Measurements from ENCODE around the gene PSMC3.

Gene PSMC3

DNA sequence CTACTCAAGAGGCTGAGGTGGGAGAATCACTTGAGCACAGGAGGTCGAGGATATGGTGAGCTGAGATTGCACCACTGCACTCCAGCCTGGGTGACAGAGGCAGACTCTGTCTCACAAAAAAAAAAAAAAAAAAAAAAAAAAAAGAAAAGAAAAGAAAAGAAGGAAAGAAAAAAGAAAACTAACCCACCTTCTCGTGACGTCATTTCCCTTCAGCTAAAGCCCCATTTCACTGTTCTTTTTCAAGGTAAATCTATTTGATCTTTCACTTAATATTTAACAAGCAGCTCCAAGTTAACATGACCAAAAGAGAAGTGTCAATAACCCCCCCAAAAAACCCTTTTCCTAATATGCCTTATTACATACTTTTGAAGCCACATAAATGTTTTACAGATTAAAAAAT, 17.6 kb upstream of the PSMC3 start:
- no peak for FAIRE-seq

DNA sequence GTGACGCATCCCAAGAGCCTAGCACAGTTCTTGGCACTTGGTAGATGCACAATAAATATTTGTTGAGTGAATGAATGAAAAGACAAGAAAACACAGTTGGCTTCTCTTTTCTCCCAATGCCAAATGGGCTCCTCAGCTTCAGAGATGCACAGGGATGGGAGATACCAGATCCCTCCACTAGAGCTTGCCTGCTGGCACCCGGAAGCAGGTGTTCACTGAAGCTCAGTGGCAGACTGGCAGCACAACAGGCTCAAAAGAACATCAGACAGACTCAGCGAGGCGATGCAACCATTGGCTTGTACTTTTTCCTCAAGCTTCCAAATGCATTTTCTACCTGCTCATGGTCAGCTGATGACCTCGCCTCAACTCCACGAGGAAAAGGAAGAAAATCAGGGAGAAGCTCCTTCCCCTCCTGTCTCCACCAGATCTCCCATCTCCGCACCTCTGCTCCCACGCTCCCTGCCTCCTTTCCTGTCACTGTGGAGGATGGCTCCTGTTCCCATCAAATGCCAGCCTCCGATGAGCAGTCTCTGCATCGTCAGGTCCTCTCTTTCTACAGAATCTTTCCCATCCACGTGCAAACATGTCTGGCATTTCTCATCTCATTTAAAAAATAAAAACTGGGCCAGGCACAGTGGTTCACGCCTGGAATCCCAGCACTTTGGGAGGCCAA, 16.9 kb upstream of the PSMC3 start:
- no peak for FAIRE-seq
- no peak for DNase-seq (ENCODE audit: extremely low spot score, insufficient read length, low read depth)

More for the DNA sequence above, 17.6 kb upstream of the PSMC3 start:
- no peak for DNase-seq (ENCODE audit: extremely low spot score, insufficient read length, low read depth)

DNA sequence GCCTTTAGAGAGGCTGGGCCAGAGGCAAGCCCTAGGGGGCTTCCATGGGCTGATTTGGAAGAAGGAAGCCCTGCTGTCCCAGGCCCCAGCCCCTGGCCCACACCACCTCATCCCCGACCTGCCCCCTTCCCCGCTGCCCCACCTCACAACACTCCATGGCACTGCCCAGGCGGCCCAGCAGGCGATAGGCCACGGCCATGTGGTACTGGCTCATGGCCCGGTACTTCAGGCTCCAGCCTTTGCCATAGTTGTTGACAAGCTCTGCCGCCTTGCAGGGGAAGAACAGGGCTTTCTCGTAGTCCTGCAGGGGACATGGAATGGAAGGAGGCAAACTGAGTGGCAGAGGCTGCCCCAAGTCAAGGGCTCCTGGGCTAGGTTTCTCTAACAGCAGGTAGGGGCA, 16.3 kb upstream of the PSMC3 start:
- FAIRE-seq = no peak
- DNase-seq (ENCODE audit: extremely low spot score, insufficient read length, low read depth) = no peak

DNA sequence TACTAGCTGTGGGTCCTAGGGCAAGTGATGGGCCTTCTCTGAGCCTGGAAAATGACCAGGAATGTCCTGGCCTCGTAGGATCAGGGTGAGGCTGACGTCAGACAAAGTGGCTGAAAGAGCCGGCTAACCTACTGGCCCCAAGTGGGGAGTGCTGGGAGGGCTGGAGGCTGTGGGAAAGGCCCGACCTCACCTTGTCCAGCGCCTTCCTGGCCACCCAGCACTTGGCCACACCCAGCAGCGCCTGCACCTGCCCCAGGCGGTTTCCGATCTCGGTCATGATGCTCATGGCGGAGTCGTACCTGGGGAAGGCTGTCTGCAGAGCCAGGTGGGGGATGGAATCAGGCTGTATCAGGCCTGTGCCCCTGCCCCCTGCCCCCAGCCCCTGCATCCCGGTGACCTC, 15.2 kb upstream of the PSMC3 start:
- FAIRE-seq = no peak
- DNase-seq (ENCODE audit: extremely low spot score, insufficient read length, low read depth) = no peak

GRCh38 chr11:47440054-47440476, 13.8 kb upstream of the PSMC3 start:
- no peak for FAIRE-seq
- DNase-seq (ENCODE audit: extremely low spot score, insufficient read length, low read depth) = no peak

GRCh38 chr11:47438721-47439120, 12.5 kb upstream of the PSMC3 start:
- no peak for FAIRE-seq
- DNase-seq (ENCODE audit: extremely low spot score, insufficient read length, low read depth) = no peak

DNA sequence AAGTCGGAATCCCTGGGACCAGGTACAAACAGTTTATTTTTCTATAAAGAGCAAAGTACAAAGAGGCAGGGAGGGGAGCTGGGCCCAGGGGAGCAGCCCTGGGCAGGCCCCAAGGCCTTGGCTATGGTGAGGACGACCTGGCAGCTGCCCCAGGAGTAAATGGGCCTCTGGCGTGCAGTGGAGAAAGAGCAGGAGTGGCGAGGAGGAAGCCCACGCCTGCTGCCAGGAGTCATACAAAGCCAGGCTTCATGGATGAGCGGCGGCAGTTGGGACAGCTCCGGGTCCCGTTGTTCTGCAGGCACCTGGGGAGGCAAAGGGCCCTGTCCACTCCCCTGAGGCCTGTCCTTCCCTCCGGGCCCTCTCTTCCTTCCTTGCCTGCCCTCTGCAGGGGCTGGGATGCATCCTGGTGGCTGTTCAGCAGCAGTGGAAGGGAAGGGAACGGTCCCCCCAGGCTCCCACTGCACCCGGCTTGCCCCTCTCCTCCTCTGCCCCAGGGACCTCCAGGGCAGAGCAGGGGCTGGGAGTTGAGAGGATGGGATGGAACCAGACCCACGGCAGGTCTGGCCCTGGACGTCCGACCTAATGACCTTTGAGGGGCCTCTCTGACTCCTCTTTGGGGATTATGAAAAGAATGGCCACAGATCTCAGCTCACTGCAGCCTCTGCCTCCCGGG, 11.6 kb upstream of the PSMC3 start:
- DNase-seq (ENCODE audit: extremely low spot score, insufficient read length, low read depth) (no peak), FAIRE-seq (no peak)

GRCh38 chr11:47437218-47437745, 11.0 kb upstream of the PSMC3 start:
- DNase-seq (ENCODE audit: extremely low spot score, insufficient read length, low read depth) = no peak
- no peak for FAIRE-seq

DNA sequence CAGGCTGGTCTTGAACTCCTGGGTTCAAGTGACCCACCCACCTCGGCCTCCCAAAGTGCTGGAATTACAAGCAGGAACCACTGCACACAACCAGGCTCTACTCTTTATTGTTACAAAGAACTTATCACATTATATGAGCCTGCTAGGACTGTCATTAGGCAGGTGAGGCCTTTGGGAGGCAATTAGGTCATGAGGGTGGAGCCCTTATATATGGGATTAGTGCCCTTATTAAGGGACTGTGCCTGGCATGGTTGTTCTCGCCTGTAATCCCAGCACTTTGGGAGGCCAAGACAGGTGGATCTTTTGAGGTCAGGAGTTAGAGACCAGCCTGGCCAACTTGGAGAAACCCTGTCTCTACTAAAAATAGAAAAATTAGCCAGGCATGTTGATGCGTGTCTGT, 10.5 kb upstream of the PSMC3 start:
- DNase-seq (ENCODE audit: extremely low spot score, insufficient read length, low read depth) = no peak
- FAIRE-seq = no peak

GRCh38 chr11:47435687-47436086, 9.4 kb upstream of the PSMC3 start:
- no peak for DNase-seq (ENCODE audit: extremely low spot score, insufficient read length, low read depth)
- no peak for FAIRE-seq

- no peak for DNase-seq (ENCODE audit: extremely low spot score, insufficient read length, low read depth)
Observed at GRCh38 chr11:47434011-47434786, 8.0 kb upstream of the PSMC3 start.

GRCh38 chr11:47433157-47433556, 6.9 kb upstream of the PSMC3 start:
- DNase-seq (ENCODE audit: extremely low spot score, insufficient read length, low read depth) = no peak
- FAIRE-seq = no peak

More at GRCh38 chr11:47434011-47434786, 8.0 kb upstream of the PSMC3 start:
- FAIRE-seq = no peak

- FAIRE-seq (no peak), DNase-seq (ENCODE audit: extremely low spot score, insufficient read length, low read depth) (no peak)
Observed at GRCh38 chr11:47431356-47432083, 5.3 kb upstream of the PSMC3 start.

DNA sequence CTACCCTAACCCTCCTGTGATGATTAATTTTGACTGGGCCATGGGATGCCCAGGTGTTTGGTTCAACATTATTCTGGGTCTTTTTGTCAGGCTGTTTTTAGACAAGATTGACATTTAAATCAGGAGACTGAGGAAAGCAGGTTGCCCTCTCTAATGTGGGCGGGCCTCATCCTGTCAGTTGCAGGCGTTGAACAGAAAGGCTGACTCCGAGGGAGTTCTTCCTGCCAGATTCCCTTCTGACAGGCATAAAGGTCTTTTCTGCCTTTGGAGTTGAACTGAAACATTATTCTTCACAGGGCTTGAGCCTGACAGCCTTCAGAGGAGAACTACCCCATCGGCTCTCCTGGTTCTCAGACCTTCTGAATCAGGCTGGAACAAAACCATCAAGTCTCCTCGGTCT, 4.3 kb upstream of the PSMC3 start:
- no peak for FAIRE-seq
- DNase-seq (ENCODE audit: extremely low spot score, insufficient read length, low read depth) = no peak

- DNase-seq (ENCODE audit: extremely low spot score, insufficient read length, low read depth) (no peak), FAIRE-seq (no peak)
Observed at GRCh38 chr11:47425611-47426010, 628 bp downstream of the PSMC3 start.

DNA sequence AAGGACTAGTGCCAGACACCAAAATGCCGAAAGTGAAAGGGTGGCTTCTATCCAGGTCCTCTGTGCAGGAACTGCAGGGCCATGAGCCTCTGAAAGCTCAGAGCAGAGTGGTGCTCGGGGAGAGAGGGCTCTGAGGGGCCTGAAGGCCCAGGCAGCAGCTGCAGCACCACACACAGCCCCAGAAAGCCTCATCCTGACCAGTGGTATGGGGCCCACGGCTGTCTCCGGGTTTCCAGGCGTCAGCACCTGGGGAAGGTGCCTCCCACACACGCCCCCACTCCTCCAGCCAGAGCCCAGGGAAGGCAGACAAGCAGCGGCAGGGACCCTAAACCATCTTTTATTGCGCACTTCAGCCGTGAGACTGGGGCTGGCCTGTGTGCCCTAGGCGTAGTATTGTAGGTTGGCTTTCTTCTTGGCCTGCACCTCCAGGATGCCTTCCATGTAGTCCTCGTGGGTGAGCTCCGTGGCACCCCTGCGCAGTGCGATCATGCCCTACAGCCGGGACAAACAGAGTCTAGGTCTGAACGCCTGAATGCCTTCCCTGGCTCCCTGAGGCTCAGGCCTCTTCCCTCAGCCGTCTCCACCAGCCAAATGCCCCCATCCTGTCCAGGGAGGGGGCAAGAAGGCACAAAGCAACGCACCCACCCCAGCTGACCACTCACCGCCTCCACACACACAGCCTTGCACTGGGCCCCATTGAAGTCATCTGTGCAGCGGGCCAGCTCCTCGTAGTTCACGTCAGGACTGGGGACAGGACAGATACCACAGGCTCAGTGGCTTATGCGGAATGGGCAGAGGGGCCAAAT, 7.6 kb downstream of the PSMC3 start:
- no peak for DNase-seq (ENCODE audit: extremely low spot score, insufficient read length, low read depth)
- no peak for FAIRE-seq

GRCh38 chr11:47417712-47418111, 8.5 kb downstream of the PSMC3 start:
- FAIRE-seq = no peak
- no peak for DNase-seq (ENCODE audit: extremely low spot score, insufficient read length, low read depth)

GRCh38 chr11:47415949-47416472, 10.2 kb downstream of the PSMC3 start:
- no peak for DNase-seq (ENCODE audit: extremely low spot score, insufficient read length, low read depth)
- FAIRE-seq = no peak
